Transverse colon (tissue), 4 donors: ENCODE measurements around the gene SEMA3A.

ENCODE experiments used
- CTCF ChIP-seq, 5 experiments: fragments of 200-600 bp in 3 of 5; fragments of 450-650 bp in 2 of 5; sonication (generic) in 3 of 5; IDR thresholded peaks; 1 replicate in 2 of 5; 2 replicates in 3 of 5; pipeline ENCODE4 v1.5.1; 2016 to 2017; ENCODE audit warnings: antibody characterized with exemption in 5 of 5, inconsistent platforms in 3 of 5, mild to moderate bottlenecking in 2 of 5, moderate library complexity in 1 of 5
- POLR2A ChIP-seq: fragments of 450-650 bp; IDR thresholded peaks from one replicate; pipeline ENCODE4 v1.6.1; 2016; ENCODE audit warnings: antibody characterized with exemption, mild to moderate bottlenecking, moderate library complexity
- POLR2AphosphoS5 ChIP-seq, 3 donors: sonication (generic); formaldehyde crosslinking; IDR thresholded peaks; one replicate each; pipeline ENCODE4 v1.6.1; 2016; ENCODE audit warnings: antibody characterized with exemption in 3 of 3

- no peak for TF ChIP-seq CTCF (IDR thresholded peaks at IDR 0.05)
- no peak for TF ChIP-seq POLR2A
- TF ChIP-seq POLR2AphosphoS5 (IDR thresholded peaks at IDR 0.05), result no peak
Measured at GRCh38 chr7:84100866-84101265, 93.7 kb downstream of the SEMA3A start.
